ENCODE measurements around the gene CALML5.

CALML5 gene

DNA sequence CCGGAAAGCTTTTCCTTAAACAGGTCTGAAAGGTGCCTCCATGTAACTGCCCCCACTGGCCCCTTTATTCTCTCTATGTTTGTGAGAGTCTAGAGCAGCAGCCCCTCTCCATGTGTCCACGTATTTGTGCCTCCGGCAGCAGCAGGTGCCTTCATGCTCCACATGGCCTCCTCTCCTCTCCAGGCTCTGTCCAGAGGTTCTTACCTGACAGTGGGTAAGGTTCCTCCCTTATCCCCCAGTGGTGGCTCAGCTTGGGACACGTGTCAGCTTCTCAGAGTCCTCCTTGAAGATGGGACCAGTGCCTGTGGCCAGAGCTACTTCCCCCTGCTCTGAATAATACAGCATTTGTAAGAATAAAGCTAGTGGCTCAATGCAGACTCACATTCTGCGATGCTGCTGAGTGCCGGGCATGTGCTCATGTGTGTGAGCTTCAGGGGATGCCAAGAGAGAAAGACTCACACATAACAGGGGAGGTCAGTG, 33.3 kb upstream of the CALML5 start:
- no peak for DNase-seq

DNA sequence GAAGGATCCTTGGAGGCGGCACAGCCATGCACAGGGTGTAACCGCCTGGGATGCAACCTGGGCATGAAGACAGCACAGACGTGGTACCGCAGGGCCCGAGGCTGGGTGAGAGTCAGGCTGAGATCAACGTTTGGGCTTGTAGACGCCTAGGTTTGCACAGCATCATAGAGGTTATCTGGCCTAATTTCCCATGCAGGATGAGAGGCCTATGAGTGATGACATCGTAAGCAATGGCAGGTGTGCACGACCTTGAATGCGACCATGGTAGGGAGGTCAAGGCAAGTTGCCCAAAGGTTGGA, 32.9 kb upstream of the CALML5 start:
- DNase-seq = no peak

DNA sequence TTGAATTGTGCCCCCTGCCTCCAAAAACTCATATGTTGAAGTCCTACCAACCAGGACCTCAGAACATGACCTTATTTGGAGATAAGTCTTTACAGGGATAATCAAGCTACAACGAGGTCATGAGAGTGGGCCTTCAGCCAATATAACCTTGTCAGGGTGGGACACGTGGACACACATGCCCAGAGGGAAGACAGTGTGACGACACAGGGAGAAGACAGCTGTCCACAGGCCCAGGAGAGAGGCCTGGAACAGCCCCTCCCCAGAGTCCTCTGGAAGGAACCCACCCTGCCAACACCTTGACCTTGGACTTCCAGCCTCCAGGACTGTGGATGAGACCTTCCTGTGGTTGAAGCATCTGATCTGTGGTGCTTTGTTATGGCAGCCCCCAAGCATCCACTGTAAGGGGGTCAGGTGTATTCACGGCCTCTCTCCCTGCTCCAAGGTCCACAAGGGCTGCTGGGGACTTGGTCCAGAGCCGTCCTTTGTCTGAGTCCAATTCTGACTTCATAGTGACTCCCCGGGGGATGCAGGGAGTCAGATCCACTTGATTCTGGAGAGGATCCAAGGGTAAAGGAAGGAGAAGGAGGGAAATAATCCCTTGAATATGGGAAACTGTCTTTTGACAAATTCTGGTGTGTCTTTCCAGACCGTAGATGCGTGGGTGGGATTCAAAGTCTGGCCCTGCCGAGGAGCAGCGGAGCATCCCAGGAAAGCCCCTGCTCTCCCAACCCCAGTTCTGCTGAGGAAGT, 32.4 kb upstream of the CALML5 start:
- no peak for DNase-seq

DNA sequence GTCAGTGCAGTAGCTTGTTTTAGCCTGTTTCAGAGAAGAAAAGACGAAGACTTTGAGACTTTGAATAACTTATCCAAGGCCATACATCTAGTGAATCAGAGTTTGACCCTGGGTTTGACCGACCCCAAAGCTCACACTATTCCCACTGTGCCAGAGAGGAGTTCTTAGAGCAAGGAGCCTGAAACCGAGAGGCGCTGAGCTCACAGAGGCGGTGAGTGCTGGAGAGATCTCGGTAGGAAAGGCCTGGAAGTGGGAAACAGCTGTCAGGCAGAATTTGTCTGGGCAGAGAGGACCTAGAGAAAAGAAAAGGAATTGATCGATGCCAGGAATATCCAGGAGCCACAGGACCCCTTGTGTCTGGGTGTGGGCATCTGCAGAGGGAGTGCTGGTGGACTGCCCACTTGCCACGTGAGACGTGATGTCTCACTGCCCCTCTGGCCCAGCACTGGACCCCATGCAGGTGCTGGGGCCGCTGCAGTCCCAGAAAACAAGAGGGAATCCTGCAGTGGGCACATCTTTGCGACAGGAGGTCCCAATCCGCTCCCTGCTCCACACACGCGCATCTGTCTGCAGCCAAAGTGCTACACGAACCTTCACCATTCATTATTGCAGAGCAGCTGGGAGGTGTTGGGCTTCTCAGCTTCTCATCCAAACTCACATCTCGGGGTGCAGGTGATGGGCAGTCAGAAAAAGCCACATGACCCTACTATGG, 31.6 kb upstream of the CALML5 start:
- DNase-seq = no peak

DNA sequence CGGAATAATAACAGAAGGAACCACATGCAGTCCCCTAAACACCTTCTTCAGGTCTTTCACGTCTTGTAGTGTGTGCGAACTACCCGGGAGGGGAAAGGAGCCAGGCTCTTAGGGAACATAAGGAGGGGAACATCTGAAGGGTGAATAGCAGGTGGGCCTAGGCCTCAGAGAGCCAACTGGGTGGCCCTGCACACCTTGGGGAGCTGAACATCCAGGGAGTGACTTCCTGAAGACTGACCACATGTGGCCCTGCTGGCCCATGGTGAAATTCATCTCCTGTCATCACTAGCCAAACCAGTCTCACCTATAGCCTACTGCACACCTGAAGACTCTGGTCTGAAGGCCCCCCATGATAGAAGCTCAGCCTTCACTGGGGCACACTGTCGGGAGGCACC, 31.0 kb upstream of the CALML5 start:
- DNase-seq = no peak

DNA sequence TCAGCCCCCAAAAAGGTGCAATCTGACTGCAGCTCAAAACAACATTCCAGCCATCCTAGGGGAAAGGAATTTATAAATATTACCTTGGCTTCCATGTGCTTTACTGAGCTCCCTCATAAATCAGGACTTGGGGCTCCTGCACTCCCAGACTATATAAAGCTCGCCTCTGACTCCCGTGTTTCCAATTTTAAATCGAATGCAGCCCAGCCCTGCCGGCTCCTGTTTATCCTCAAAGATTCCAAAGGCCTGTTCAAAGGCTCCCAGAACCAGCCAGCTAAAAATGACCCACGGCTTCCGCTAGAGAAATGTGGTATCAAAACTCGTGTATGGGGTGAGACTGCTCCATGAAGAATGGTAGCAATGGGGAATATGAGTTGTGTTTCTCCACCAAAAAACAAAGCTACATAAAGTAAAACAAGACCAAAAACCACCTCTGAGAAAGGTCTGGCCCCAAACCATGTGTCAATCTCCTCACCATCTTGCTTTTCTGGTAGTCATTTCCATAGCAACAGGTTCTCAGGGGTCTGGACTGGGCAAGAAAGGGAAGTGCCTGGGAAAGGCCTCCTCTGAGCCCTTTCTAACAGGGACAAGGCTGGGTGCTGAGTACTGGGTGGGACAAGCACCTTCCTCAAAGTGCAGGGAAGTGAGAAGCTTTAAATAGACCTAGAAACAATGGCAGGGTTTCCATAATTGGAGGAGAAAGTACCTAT, 30.5 kb upstream of the CALML5 start:
- DNase-seq = no peak

DNA sequence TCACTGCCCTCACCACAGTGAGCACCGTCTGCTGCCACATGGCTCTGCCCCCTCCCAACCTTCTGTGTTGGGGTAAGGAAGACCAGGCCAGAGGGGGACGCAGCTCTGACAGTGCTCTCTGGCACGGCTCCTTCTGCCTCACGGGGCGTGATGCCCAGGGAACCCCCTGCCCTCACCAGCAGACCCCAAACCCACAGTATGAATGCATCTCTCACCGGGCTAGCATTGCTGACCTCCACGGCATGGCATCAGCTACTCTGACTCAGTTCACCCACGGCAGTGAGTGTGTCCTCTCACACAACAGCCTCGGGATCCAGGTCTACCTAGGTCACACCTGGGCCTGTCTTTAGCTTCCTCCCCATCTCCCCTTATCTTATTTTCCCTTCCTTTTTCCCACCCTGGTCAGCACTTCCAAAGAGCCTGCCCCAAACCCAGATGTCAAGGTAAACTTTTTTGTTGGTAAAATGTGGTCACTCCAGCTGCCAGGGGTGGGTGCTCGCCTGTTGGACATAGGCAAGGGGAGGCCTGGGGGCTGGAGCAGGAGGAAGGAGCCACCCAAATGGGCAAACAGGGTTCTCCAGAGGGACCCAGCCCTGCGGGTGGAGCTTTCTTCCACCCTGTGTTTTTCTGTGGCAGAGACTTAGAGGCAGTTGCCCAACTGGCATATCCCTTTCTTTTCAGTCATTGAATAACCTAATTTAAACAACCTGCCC, 29.8 kb upstream of the CALML5 start:
- DNase-seq = no peak

DNA sequence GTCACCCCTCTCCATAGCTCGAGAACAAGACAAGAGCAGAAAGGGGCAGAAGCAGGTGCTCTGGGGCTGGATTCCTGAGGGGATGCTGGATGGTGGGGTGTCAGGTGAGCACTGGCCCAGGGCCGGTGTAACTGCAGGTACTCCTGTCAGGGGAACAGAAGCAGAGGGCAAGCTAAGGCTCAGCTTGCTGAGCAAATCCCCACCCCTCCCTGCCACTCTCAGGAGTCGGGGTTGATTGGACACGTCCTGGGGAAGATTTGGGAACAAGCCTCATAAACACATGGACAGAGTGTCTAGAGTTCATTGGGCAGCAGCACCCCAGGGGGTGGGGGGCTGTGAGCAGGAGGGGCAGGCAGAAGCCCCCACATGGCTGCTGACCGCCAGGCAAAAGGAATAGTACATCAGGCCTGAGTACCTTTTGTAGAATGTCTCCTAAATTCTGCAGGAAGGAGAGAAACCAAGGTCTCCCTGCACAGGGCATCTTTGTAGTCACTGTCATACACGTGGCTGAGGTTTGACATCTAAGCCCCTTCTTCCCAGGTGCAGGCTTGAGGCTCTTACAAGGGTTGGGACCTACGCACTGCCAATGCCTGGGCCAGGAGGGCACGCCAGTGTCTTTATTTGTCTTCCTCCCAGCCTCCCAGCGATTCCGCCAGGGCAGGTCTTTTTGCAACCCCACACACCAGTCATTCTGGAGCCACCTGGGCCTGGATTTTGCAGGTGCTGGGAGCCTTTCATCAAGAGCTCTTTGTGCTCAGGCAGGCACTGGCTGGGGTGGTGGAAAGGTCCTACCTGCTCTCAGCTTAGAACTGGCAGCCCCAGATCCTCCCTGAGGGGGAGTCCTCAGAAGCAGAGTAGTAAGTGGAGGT, 28.2 kb upstream of the CALML5 start:
- DNase-seq = no peak

DNA sequence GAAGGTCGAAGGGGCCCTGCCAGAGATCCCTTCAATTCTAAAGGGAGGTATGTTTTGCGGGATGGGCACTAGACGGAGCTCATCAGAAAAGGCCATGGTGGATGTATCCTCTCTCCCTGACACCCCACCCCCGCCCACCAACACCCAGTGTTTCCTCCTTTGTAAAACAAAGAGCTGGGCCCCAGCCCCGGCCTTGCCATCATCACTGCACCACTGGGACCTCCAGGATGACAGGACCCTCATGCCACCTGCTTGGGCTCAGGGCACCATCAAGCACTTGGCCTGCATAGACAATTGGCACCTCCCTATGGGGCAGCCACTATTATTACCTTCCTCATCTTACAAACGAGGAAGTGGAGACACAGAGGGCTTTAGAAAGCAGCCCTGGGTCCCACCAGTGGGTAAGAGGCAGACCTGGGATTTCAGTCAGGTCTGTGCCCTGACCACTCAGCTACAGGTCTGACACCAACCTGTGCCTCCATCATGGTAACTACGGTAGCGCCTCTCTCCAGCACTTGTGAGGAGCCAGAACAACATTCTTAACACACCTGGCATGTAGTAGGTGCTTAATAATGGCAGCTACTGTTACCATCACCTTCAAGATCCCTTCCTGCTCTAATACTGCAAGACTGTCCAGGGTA, 27.4 kb upstream of the CALML5 start:
- DNase-seq = no peak

DNA sequence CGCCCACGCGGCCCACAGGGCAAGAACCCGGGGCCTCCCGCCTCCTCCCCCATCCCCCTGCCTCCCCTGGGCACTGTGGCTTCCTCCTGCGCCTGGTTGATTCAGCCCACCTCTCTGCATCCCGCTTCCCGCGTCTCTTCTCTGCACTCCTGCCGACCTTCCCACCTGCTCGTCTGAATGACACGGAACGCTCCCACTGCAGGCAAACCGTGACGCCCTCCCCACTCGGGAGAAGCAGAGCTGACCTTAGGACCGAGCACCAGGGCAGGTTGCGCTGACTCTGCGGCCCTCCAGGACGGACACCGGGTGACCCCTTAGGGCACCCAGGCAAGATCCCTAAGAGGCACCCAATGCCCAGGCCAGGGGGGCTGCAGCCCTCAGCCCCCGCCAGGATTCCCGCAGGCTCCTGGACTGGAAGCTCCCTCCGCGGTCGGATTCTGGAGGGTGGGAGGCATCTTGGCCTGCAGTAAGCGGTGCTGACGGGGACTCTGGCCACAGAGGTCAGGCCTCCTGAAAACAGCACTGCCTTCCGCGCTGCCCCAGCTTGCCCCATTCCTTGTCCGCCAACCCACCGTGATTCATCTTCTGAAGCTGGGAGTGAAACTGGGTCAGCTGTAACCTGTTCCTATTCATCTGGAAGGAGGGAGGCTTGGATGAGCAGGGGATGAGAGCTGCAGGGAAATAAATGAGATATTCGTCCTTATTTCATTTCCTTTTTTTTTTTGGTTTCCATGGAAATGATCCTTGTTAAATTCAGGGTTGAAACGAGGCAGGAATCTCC, 26.4 kb upstream of the CALML5 start:
- no peak for DNase-seq

DNA sequence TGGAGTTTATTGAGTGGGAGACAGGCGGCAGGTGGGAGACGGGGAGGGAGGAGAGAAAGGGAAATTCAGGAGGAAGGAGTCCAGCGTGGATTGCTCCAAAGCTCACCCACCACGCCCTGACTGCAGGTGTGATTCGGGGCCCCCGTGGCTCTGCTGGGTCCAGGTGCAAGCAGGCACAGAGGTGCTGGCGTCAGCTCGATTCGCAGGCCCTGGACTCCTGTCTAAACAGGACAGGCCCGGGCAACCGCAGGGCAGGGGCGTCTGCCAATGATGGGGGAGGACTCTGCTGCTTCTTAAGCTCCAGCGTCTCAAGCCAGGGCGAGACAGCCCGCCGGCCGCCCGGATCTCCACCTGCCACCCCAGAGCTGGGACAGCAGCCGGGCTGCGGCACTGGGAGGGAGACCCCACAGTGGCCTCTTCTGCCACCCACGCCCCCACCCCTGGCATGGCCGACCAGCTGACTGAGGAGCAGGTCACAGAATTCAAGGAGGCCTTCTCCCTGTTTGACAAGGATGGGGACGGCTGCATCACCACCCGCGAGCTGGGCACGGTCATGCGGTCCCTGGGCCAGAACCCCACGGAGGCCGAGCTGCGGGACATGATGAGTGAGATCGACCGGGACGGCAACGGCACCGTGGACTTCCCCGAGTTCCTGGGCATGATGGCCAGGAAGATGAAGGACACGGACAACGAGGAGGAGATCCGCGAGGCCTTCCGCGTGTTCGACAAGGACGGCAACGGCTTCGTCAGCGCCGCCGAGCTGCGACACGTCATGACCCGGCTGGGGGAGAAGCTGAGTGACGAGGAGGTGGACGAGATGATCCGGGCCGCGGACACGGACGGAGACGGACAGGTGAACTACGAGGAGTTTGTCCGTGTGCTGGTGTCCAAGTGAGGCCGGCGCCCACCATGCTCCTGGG, 25.5 kb upstream of the CALML5 start, which contains the start of gene CALML3:
Gene CALML3, plus strand, starts transcription at position 321 of the 920 bp plus-strand sequence. Its CDS starts 125 bp downstream, at position 446.
- DNase-seq = no peak

DNA sequence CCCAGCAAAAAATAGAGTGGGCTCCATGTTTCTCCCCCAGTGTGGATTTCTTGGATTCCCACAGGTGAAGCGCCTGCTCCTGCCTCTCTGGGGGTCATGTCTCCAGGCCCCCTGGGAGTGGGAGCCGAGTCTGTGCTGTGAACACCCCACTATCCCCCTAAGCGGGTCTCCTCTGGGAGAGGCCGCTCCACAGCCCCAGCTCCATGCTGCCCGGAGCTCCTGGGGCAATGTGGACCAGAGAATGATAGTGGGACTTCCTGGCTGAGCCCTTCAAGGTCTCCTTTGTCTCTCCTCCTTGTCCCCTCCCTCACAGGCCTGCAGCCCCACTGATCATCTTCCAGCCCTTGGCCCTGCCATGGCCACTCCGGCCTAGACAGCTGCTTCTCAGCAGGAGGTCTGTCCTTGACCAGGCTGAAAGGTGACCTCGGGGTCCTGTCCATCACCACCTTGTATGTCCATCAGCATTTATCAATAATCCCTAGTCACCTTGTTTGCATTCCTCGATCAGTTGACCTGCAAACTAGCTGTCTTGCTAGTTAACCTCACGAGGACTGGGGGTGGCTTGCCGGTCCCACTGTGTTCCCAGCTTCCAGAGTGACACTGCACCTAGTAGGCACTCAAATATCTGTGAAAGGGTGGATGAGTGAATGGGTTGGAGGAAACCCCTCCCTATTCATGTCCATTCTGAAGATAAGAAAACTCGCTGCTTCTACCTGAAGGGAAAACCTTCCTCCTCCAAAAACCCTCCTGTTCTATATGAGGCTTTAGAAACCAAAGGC, 24.6 kb upstream of the CALML5 start:
- no peak for DNase-seq

DNA sequence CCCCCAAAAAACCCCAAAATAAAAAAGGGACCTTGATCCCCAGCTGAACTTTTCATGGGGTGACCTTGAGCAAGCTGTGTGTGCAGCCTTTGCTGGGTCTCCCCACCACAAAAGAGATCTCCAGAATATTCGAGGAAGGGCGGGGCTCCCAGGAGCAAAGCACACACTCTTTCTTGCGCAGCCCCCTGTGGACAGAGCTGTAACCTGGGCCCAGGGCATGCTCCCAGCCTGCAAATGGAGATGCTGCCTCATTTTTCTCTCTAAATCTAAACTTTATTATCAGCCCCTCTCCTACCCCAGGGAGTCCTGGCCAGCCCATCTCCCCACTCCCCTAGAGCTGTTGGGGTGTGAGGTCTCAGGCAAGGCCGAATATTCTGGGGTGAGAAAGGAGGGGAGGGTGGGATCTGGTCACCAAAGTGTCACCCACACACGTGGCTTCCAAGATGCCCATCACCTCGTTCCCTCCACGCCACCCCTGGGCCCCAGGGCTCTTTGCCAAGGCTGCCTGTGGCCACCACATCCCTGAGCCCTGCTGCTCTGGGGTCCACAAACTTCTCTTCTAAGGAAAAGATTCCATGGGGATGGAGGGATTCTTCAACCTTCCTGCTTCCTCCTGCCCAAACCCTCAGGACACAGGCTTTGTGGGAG, 23.7 kb upstream of the CALML5 start:
- DNase-seq = no peak

DNA sequence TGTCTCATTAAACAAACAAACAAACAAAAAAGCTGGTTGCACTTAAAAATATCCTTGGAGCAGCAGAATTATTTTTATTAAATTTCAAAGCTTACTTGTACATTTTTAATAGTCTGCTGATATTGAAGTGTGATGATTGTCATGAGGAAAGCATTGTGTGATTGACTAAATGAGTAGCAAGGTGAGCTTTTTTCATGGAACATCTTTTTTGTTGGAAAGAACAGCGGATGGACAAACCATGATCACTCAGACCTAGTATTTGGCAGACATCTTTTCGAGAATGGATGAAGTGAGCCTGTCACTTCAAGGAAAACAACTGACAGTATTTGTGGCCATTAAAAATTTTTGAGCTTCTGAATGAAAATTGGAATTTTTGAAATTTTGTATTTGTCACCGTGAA, 19.7 kb upstream of the CALML5 start:
- no peak for DNase-seq

DNA sequence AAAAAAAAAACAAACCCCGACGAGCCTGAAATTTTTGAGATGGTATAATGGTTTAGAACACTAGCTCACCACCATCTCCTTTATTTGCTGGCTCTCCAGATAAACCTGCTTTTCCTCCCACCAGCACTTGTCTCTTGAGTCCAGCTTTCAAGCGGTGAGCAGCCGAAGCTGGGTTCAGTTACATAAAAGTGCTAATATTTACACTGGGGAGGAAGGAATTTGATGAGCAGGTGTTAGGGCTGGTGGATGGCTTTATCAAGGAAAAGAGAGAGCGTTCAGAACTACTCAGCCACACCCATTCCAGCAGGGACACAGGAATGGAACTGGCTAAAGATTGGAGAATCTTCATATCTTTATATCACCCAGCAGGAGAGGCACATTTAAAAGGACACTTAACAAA, 18.8 kb upstream of the CALML5 start:
- peak; percentile 84 for DNase-seq

DNA sequence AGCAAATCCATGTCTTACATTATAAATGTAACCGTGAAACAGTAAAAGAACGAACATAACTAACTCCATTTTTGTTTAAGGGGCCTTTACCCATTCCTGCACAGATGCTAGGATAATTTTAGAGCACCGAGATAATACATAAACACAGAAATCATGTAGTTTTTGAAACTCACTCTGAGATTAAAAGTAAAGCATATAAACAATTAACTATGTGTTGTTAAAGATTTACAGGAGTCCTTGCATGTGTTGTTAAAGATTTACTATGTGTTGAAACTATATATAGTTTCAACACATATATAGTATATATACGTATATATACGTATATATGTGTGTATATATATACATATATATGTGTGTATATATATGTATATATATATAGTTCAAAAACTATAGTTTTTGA, 18.2 kb upstream of the CALML5 start:
- no peak for DNase-seq

DNA sequence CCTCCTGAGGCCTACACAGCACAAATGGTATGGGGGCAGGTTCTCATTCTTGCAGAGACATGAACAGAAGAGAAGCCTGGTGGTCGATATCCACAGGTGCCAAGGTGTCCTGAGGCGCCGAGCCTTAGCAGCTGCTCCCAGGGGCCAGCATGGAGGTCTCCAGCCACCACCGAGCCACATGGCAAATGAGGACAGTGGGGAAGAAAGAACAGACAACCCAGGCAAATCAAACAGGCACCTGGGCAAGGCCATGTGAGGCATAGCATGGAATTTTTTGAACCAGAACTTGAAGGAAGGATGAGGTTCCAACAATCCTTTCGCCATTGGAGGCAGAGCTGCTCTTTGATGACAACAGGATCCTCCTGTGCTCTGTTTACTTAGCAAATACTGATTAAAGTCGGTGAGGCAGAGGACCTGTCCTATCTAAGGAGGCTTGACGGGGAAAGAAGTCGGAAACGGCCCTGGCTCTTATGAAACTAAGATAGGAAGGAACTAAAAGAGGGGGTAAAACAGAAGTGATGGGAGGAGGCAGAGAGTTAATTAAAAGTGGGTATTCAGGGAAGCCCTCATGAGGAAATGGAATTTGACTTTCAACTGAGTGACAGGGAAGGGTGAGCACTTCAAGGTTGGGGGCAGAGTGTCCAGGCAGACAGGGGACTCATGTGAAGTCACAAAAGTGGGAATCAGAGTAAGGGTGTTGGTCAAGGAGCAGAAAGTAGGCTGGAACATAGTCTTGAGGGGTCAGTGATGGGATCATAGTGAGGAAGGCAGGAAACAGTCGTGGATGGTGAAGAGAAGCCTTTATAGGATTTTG, 16.8 kb upstream of the CALML5 start:
- DNase-seq = no peak
